HAP-1 (cell line): ENCODE data around the gene TRIM39.

Source experiments
- DNase-seq, 2 experiments: peaks; one replicate each; pipeline ENCODE4 v3.0.0-alpha.2; 2016 to 2020; ENCODE audit warnings: low spot score in 2 of 2
- H3K27me3 ChIP-seq: fragments of 250-450 bp; sonication (Bioruptor Pico); 2 replicates; pipeline ENCODE4 v1.5.1; 2020; ENCODE audit warnings: low read depth, mild to moderate bottlenecking, moderate library complexity
- H3K36me3 ChIP-seq: fragments of 250-450 bp; sonication (Bioruptor Pico); replicated peaks from 2 replicates; pipeline ENCODE4 v1.5.1; 2020; ENCODE audit warnings: mild to moderate bottlenecking
- H3K4me1 ChIP-seq: fragments of 250-450 bp; sonication (Bioruptor Pico); 2 replicates; pipeline ENCODE4 v1.5.1; 2020; ENCODE audit warnings: mild to moderate bottlenecking
- H3K4me3 ChIP-seq: fragments of 250-450 bp; sonication (Bioruptor Pico); 2 replicates; pipeline ENCODE4 v1.5.1; 2020; ENCODE audit warnings: mild to moderate bottlenecking, moderate library complexity
- H3K9me3 ChIP-seq: fragments of 250-450 bp; sonication (Bioruptor Pico); 2 replicates; pipeline ENCODE4 v1.5.1; 2020; ENCODE audit warnings: mild to moderate bottlenecking, moderate library complexity
- in situ Hi-C: fragments of 300-500 bp; cut with MboI; formaldehyde crosslinking; loops from 3 replicates; pipeline ENCODE4 v1.14.3; 2020; ENCODE audit warnings: low sequenced_read_pairs, inconsistent platforms, mixed read lengths

TRIM39 gene

GRCh38 chr6:30341218-30341617 lies 14.5 kb downstream of the TRIM39 start:
- no peak overlapping the region for H3K4me3 ChIP-seq
- H3K4me1 ChIP-seq: no peaks in the 10 kb centered on the region
- H3K36me3 ChIP-seq: peaks cover 35% of the 10 kb centered on the region
- H3K27me3 ChIP-seq: no peaks in the 10 kb centered on the region
- in situ Hi-C loops: no loop called here
- no peak for DNase-seq
- H3K9me3 ChIP-seq: no peaks in the 10 kb centered on the region

GRCh38 chr6:30341728-30342127 lies 15.0 kb downstream of the TRIM39 start:
- peaks cover 30% of the 10 kb centered on the region for H3K36me3 ChIP-seq
- no peak for DNase-seq
- H3K4me3 ChIP-seq: no peak overlapping the region
- no peaks in the 10 kb centered on the region for H3K27me3 ChIP-seq
- no peaks in the 10 kb centered on the region for H3K9me3 ChIP-seq
- in situ Hi-C loops: no loop called here
- no peaks in the 10 kb centered on the region for H3K4me1 ChIP-seq

DNA sequence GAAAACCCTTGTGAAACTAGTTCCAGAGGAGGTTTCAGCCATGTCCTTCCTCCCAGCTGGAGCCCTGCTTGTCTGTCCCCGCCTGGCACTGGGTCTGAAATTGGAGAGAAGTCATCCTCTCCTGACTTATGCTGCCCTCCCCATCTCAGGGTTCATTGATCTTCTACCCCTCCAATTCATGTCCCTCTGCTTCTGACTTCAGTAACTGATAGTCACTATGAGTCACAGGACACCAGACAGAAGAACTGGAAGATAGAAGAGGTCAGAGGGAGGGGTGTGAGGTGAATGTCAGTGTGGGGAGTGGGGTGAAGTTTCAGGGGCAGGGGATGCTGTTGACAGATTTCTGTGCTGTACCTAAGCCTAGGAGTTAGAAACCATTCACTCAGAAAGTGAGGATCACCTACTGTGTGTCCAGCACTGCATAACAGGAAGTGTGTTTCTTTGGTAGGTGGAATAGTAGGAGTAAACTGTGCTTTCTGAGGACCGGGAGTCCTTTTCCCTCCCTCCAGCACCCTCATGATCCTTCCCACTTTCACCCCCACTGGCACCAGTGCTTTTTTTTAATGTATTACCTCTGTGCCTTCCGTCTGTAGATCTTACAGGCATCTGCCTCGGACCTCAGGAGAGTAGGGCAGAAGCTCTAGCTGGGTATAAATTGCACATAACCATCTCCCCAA lies 17.6 kb downstream of the TRIM39 start:
- H3K27me3 ChIP-seq: no peaks in the 10 kb centered on the region
- H3K9me3 ChIP-seq: no peaks in the 10 kb centered on the region
- H3K36me3 ChIP-seq: peaks cover 19% of the 10 kb centered on the region
- in situ Hi-C loops: no loop called here
- no peaks in the 10 kb centered on the region for H3K4me1 ChIP-seq
- no peak for DNase-seq
- H3K4me3 ChIP-seq: peak overlapping the region; percentile 73

- Histone ChIP-seq H3K36me3 (peaks cover 19% of the 10 kb centered on the region), H3K9me3 (no peaks in the 10 kb centered on the region), H3K4me3 (peak within 1 kb of the TSS; percentile 73), H3K4me1 (no peaks in the 10 kb centered on the region), H3K27me3 (no peaks in the 10 kb centered on the region)
- in situ Hi-C loops: no loop called here
- DNase-seq: peak; percentile 77 to 88
These were observed 18.3 kb downstream of the TRIM39 start, which contains the start of gene RPP21 for GRCh38 chr6:30344868-30345671. Gene RPP21, plus strand, starts transcription at chr6:30345156. Its CDS starts 16 bp downstream, at chr6:30345172.

GRCh38 chr6:30345852-30346251 lies 19.1 kb downstream of the TRIM39 start:
- Histone ChIP-seq H3K4me3 (peak overlapping the region; percentile 73), H3K27me3 (no peaks in the 10 kb centered on the region), H3K36me3 (peaks cover 14% of the 10 kb centered on the region), H3K9me3 (no peaks in the 10 kb centered on the region), H3K4me1 (no peaks in the 10 kb centered on the region)
- no peak for DNase-seq
- in situ Hi-C loops: no loop called here

DNA sequence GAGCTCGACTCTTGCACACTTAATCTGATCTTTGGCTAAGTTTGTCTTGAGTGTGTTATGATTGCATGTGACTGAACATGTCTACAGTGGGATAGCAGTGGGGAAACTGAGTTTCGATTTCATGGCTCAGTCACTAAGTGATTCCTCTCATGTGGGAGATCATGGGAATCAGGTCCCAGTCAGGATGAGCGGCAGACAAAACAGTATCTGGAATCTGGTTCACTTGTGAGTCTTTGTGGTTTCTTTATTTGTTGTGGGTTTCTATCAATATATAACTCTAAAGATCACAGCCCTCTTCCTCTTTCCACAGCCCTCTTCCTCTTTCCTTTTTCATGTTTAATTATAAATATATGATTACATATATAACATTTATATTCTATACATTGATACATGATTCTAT lies 22.2 kb downstream of the TRIM39 start:
- H3K4me1 ChIP-seq: no peaks in the 10 kb centered on the region
- H3K36me3 ChIP-seq: peaks cover 4% of the 10 kb centered on the region
- no peak for DNase-seq
- in situ Hi-C loops: no loop called here
- H3K9me3 ChIP-seq: no peaks in the 10 kb centered on the region
- H3K4me3 ChIP-seq: no peak overlapping the region
- H3K27me3 ChIP-seq: no peaks in the 10 kb centered on the region

DNA sequence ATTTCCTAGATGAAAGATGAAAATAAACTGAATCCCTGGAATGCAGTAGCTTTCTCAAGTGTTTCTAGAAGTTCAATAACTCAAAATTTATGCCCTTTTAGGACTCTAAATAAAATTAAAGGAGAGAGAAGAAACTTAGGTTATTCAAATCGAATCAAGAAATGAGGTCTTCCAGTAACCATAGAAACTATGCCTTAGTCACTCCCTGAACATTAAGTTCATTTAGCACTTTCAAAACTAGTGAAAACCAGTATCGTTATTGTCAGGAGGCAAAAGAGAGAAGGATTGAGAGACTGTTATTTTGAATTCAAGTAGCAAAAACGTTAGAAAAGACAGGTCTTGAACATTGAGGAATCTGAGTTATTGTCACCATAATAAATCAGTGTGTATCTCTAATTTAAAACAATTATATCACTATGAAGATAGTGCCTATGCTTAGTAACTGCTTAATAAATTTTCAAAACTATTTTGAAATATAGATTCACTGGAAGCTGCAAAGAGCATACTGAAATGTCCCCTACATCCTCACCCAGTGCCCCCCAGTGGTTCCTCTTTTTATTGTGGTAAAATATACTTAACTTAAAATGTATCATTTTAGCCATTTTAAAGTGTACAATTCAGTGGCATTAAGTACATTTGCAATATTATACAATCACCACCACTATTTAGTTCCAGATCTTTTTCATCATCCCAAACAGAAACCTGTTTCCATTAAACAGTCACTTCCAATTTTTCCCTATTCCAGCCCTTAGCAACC lies 22.9 kb downstream of the TRIM39 start:
- in situ Hi-C loops: no loop called here

DNA sequence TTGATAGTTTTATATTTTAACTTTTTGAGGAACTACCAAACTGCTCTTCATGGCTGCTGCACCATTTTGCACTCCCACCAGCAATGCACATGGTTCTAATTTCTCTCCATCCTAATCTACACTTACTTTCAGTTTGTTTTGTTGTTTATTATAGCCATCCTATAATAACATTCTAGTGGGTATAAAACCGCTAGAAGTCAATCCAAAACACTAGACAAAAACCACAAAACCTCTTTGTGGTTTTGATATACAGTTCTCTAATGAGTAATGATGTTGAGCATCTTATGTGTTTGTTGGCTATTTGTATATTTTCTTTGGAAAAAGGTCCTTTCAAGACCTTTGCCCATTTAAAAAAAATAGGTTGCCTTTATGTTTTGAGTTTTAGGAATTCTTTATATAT lies 23.8 kb downstream of the TRIM39 start:
- H3K4me3 ChIP-seq: no peak overlapping the region
- H3K9me3 ChIP-seq: no peaks in the 10 kb centered on the region
- in situ Hi-C loops: no loop called here
- DNase-seq: no peak
- H3K36me3 ChIP-seq: no peaks in the 10 kb centered on the region; the same call in 1 of the 2 replicates
- no peaks in the 10 kb centered on the region for H3K4me1 ChIP-seq
- no peaks in the 10 kb centered on the region for H3K27me3 ChIP-seq

More for the DNA sequence above, 22.9 kb downstream of the TRIM39 start:
- no peaks in the 10 kb centered on the region for H3K27me3 ChIP-seq
- H3K9me3 ChIP-seq: no peaks in the 10 kb centered on the region
- H3K4me1 ChIP-seq: no peaks in the 10 kb centered on the region
- no peak for DNase-seq
- no peak overlapping the region for H3K4me3 ChIP-seq
- H3K36me3 ChIP-seq: no peaks in the 10 kb centered on the region; the same call in 1 of the 2 replicates

GRCh38 chr6:30352550-30352949 lies 25.8 kb downstream of the TRIM39 start:
- in situ Hi-C loops: no loop called here
- no peak overlapping the region for H3K4me3 ChIP-seq
- H3K27me3 ChIP-seq: no peaks in the 10 kb centered on the region
- H3K36me3 ChIP-seq: no peaks in the 10 kb centered on the region
- H3K9me3 ChIP-seq: no peaks in the 10 kb centered on the region
- no peak for DNase-seq
- no peaks in the 10 kb centered on the region for H3K4me1 ChIP-seq

- in situ Hi-C loops: no loop called here
These were observed 28.6 kb downstream of the TRIM39 start for GRCh38 chr6:30355281-30355680.

GRCh38 chr6:30356536-30356935 lies 29.8 kb downstream of the TRIM39 start:
- Histone ChIP-seq H3K4me1 (peaks cover 4% of the 10 kb centered on the region; the same call in 1 of the 2 replicates), H3K4me3 (no peak overlapping the region), H3K27me3 (peaks cover 36% of the 10 kb centered on the region), H3K9me3 (no peaks in the 10 kb centered on the region), H3K36me3 (no peaks in the 10 kb centered on the region)
- in situ Hi-C loops: no loop called here
- no peak for DNase-seq

More at GRCh38 chr6:30355281-30355680, 28.6 kb downstream of the TRIM39 start:
- DNase-seq: no peak
- peaks cover 4% of the 10 kb centered on the region; the same call in 1 of the 2 replicates for H3K4me1 ChIP-seq
- no peaks in the 10 kb centered on the region for H3K36me3 ChIP-seq
- H3K4me3 ChIP-seq: no peak overlapping the region
- H3K9me3 ChIP-seq: no peaks in the 10 kb centered on the region
- peaks cover 25% of the 10 kb centered on the region for H3K27me3 ChIP-seq

DNA sequence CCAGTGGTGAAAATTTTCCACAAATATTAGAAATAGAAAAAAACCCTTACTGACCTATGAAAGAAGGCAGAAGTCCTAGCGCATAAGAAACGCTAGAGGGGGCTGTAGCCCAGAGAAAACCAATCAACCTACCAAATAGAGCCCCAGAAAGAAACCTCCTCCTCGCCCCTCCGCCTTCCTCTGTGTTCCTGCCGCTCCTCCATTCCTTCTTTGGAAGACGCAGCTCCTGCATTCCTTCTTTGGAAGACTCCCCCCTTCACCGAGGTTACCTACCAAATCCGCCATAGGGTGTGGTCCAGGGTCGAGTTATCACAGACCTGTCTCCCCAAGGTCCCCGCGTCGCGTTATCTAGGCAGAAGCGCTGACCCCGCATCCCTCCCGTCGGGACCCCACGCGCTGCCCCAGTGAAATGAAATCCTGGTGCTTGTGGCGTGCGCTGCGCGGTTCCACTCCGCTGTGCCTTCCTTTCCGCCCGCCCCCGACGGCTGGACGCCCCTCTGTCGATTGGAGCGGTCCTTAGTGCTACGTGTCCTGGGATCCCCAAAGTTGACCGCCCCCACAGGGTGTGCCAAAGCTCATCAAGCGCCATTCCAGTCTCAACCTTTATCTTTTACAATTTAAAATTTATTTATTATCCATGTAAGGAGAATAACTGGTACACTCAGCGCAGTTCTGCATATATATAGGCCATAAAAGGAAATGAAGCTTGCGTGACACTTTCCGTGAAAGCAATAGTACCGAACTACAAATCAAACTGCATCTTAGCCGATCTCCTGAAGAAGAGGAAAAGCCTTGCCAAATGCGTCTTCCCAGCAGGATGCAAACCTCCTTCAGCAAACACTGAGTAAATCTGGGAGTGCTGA lies 31.2 kb downstream of the TRIM39 start:
- H3K9me3 ChIP-seq: no peaks in the 10 kb centered on the region
- DNase-seq: peak; percentile 70 to 80
- H3K4me3 ChIP-seq: peak overlapping the region; percentile 27
- H3K4me1 ChIP-seq: peaks cover 4% of the 10 kb centered on the region
- no peaks in the 10 kb centered on the region for H3K36me3 ChIP-seq
- in situ Hi-C loops: no loop called here
- H3K27me3 ChIP-seq: peaks cover 46% of the 10 kb centered on the region

GRCh38 chr6:30359276-30359675 lies 32.5 kb downstream of the TRIM39 start:
- Histone ChIP-seq H3K4me3 (no peak overlapping the region), H3K4me1 (peaks cover 4% of the 10 kb centered on the region), H3K9me3 (no peaks in the 10 kb centered on the region), H3K27me3 (peaks cover 53% of the 10 kb centered on the region), H3K36me3 (no peaks in the 10 kb centered on the region)
- in situ Hi-C loops: no loop called here
- DNase-seq: no peak
